H9 (cell line): ENCODE data around the gene ST6GALNAC1. TPM values are rescaled to one million over a fixed set of nuclear protein-coding genes. Genes with fewer than 3 reads are reported as not detected.

Experiments
- DNase-seq: peaks from one replicate; pipeline ENCODE4 v3.0.0-alpha.2; 2017
- H2AFZ ChIP-seq: one replicate; pipeline ENCODE4 v1.6.1; 2013; ENCODE audit warnings: mild to moderate bottlenecking, low read length, control low read depth, moderate library complexity
- H2AK5ac ChIP-seq: 2 replicates; pipeline ENCODE4 v1.6.1; 2013; ENCODE audit warnings: low read length, control low read depth, mixed read lengths; ENCODE audit not compliant: insufficient read length
- H2BK120ac ChIP-seq: one replicate; pipeline ENCODE4 v1.6.1; 2013; ENCODE audit warnings: low read depth, mild to moderate bottlenecking, low read length, control low read depth, inconsistent platforms; ENCODE audit not compliant: poor library complexity, severe bottlenecking
- H2BK12ac ChIP-seq: 2 replicates; pipeline ENCODE4 v1.6.1; 2013; ENCODE audit warnings: low read length, control low read depth, mixed read lengths, low read depth; ENCODE audit not compliant: insufficient read length
- H2BK15ac ChIP-seq: 2 replicates; pipeline ENCODE4 v1.6.1; 2013; ENCODE audit warnings: low read depth, low read length, control low read depth
- H2BK20ac ChIP-seq: one replicate; pipeline ENCODE4 v1.6.1; 2013; ENCODE audit warnings: low read depth, mild to moderate bottlenecking, low read length, control low read depth, inconsistent platforms; ENCODE audit not compliant: poor library complexity, severe bottlenecking
- H2BK5ac ChIP-seq: 2 replicates; pipeline ENCODE4 v1.6.1; 2013; ENCODE audit warnings: low read length, control low read depth, mixed read lengths; ENCODE audit not compliant: insufficient read length
- H3K14ac ChIP-seq: 2 replicates; pipeline ENCODE4 v1.6.1; 2013; ENCODE audit warnings: low read length, control low read depth; ENCODE audit not compliant: insufficient read depth
- H3K18ac ChIP-seq: 2 replicates; pipeline ENCODE4 v1.6.1; 2013; ENCODE audit warnings: low read depth, mild to moderate bottlenecking, mixed read lengths, low read length, control low read depth; ENCODE audit not compliant: insufficient read length
- H3K23ac ChIP-seq: 2 replicates; pipeline ENCODE4 v1.6.1; 2013; ENCODE audit warnings: low read length, control low read depth, mixed read lengths, low read depth; ENCODE audit not compliant: insufficient read length
- H3K23me2 ChIP-seq: 2 replicates; pipeline ENCODE4 v1.6.1; 2013; ENCODE audit warnings: low read depth, mild to moderate bottlenecking, mixed read lengths, low read length, control low read depth; ENCODE audit not compliant: insufficient read length, poor library complexity, severe bottlenecking
- H3K27ac ChIP-seq: 2 replicates; pipeline ENCODE4 v1.5.1; 2013; ENCODE audit warnings: low read length, control low read depth, mixed read lengths, low read depth; ENCODE audit not compliant: insufficient read length
- H3K27me3 ChIP-seq: 2 replicates; pipeline ENCODE4 v1.6.1; 2013; ENCODE audit warnings: low read length, control low read depth, inconsistent platforms; ENCODE audit not compliant: insufficient read depth
- H3K4ac ChIP-seq: 2 replicates; pipeline ENCODE4 v1.6.1; 2013; ENCODE audit warnings: low read depth, mild to moderate bottlenecking, control low read depth, inconsistent platforms, low read length, moderate library complexity
- H3K4me1 ChIP-seq: 2 replicates; pipeline ENCODE4 v1.6.1; 2013; ENCODE audit warnings: low read length, control low read depth, inconsistent platforms; ENCODE audit not compliant: insufficient read depth
- H3K4me2 ChIP-seq: 2 replicates; pipeline ENCODE4 v1.6.1; 2013; ENCODE audit warnings: low read length, control low read depth, mixed read lengths; ENCODE audit not compliant: insufficient read length, insufficient read depth
- H3K56ac ChIP-seq: 2 replicates; pipeline ENCODE4 v1.6.1; 2013; ENCODE audit warnings: low read depth, mild to moderate bottlenecking, mixed read lengths, low read length, control low read depth; ENCODE audit not compliant: insufficient read length
- H3K79me1 ChIP-seq: 2 replicates; pipeline ENCODE4 v1.6.1; 2013; ENCODE audit warnings: low read depth, mild to moderate bottlenecking, moderate library complexity, low read length, control low read depth, inconsistent platforms; ENCODE audit not compliant: insufficient read depth, poor library complexity, severe bottlenecking
- H3K79me2 ChIP-seq: 2 replicates; pipeline ENCODE4 v1.6.1; 2013; ENCODE audit warnings: low read length, control low read depth, inconsistent platforms; ENCODE audit not compliant: insufficient read depth
- H3K9ac ChIP-seq: 2 replicates; pipeline ENCODE4 v1.6.1; 2013; ENCODE audit warnings: low read length, control low read depth, mixed read lengths; ENCODE audit not compliant: insufficient read length; ENCODE audit errors: extremely low read depth
- H3K9me3 ChIP-seq: one replicate; pipeline ENCODE4 v1.6.1; 2013; ENCODE audit warnings: low read depth, low read length, inconsistent platforms; ENCODE audit not compliant: control insufficient read depth
- H3T11ph ChIP-seq: one replicate; pipeline ENCODE4 v1.6.1; 2013; ENCODE audit warnings: mild to moderate bottlenecking, low read length, control low read depth, inconsistent platforms
- H4K20me1 ChIP-seq: one replicate; pipeline ENCODE4 v1.6.1; 2013; ENCODE audit not compliant: control insufficient read depth, insufficient read length, insufficient read depth
- H4K5ac ChIP-seq: 2 replicates; pipeline ENCODE4 v1.6.1; 2013; ENCODE audit warnings: low read depth, mild to moderate bottlenecking, mixed read lengths, low read length, control low read depth; ENCODE audit not compliant: insufficient read length
- H4K8ac ChIP-seq: replicated peaks from 2 replicates; pipeline ENCODE4 v1.6.1; 2013; ENCODE audit warnings: low read length, control low read depth, mixed read lengths, low read depth; ENCODE audit not compliant: insufficient read length
- H4K91ac ChIP-seq: 2 replicates; pipeline ENCODE4 v1.6.1; 2013; ENCODE audit warnings: low read depth, mild to moderate bottlenecking, moderate library complexity, mixed read lengths, low read length, control low read depth; ENCODE audit not compliant: insufficient read length
- H3K27ac Mint-ChIP-seq, 3 experiments: 2 replicates in 2 of 3; 3 replicates in 1 of 3; pipeline ENCODE4 v1.8.0; 2020 to 2021; ENCODE audit warnings: mixed read lengths in 3 of 3, mild to moderate bottlenecking in 1 of 3, moderate library complexity in 1 of 3
- H3K27me3 Mint-ChIP-seq: 2 replicates; pipeline ENCODE4 v1.8.0; 2021; ENCODE audit warnings: low read depth, mild to moderate bottlenecking, moderate library complexity, mixed read lengths
- H3K36me3 Mint-ChIP-seq, 3 experiments: 2 replicates in 2 of 3; 3 replicates in 1 of 3; pipeline ENCODE4 v1.8.0; 2020 to 2021; ENCODE audit warnings: low read depth in 3 of 3, mixed read lengths in 3 of 3; ENCODE audit not compliant: insufficient read depth in 1 of 3
- H3K4me1 Mint-ChIP-seq, 2 experiments: 2 replicates each; pipeline ENCODE4 v1.8.0; 2020; ENCODE audit warnings: mixed read lengths in 2 of 2
- H3K4me3 Mint-ChIP-seq, 2 experiments: 2 replicates in 1 of 2; 3 replicates in 1 of 2; pipeline ENCODE4 v1.8.0; 2020 to 2021; ENCODE audit warnings: mild to moderate bottlenecking in 2 of 2, mixed read lengths in 2 of 2, moderate library complexity in 1 of 2
- H3K9me3 Mint-ChIP-seq, 2 experiments: 2 replicates in 1 of 2; 3 replicates in 1 of 2; pipeline ENCODE4 v1.8.0; 2020; ENCODE audit warnings: mild to moderate bottlenecking in 2 of 2, mixed read lengths in 2 of 2, moderate library complexity in 1 of 2
- WGBS: extraction: QIAGEN DNeasy Blood & Tissue Kit; methylation state at CpG from one replicate; pipeline ENCODE4 v1.1.7; 2013; ENCODE audit warnings: missing lambda C conversion rate, low lambda C conversion rate, mixed read lengths; ENCODE audit not compliant: insufficient read length; ENCODE audit errors: extremely low coverage; 5-methylcytosine and 5-hydroxymethylcytosine counted together
- total RNA-seq: library from RNA; stranded (reverse); gene quantifications from 2 replicates; pipeline ENCODE4 v1.2.1, GENCODE V29; 2021
- TF ChIP-seq, protein P1 (sequence below): fragments of 200-600 bp; sonication (generic); conservative IDR thresholded peaks from 3 replicates; pipeline ENCODE4 v1.8.0; 2021; ENCODE audit warnings: antibody characterized with exemption, mild to moderate bottlenecking

ST6GALNAC1 gene
- total RNA-seq, 1 experiment from 2014 or later, result not detected

DNA sequence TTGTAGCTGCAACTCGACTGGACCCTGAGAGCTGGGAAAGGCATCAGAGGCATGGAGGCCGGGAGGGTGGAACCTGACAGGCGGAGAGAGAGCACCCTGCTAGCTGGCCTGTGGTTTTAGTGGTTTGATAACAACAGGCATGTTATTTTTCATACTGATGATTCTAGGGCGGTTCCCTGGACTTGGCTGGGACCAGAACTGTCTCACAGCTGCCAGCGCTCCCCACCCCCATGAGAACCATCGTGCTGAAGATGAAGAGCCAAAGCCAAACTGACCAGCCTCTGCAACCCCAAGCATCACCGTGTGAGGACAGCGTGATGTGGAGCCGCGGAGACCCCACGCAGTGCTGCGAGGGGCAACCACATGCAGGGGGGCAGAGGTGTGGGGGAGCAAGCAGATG is 38.7 kb upstream of the ST6GALNAC1 start:
- no peaks in the 10 kb centered on the region for H3K27me3 Mint-ChIP-seq
- Histone ChIP-seq H4K20me1 (no peaks in the 10 kb centered on the region), H3K9me3 (no peaks in the 10 kb centered on the region), H3K56ac (peak overlapping the region; percentile 51), H2BK20ac (no peak overlapping the region), H3K4me2 (no peak overlapping the region), H3K9ac (no peak overlapping the region), H3K23me2 (no peaks in the 10 kb centered on the region), H3K4ac (no peak overlapping the region), H2BK5ac (no peak overlapping the region), H3K4me1 (peaks cover 3% of the 10 kb centered on the region; the same call in 1 of the 2 replicates), H4K91ac (peak overlapping the region; percentile 44), H2BK120ac (no peak overlapping the region), H2AK5ac (no peak overlapping the region), H2BK12ac (no peak overlapping the region), H3K79me1 (no peaks in the 10 kb centered on the region), H3K18ac (no peak overlapping the region), H3T11ph (no peak overlapping the region), H2BK15ac (no peak overlapping the region), H4K5ac (no peak overlapping the region), H4K8ac (no peak overlapping the region), H3K27me3 (no peaks in the 10 kb centered on the region), H3K27ac (no peak overlapping the region), H3K14ac (no peak overlapping the region; the same call in 1 of the 2 replicates), H3K79me2 (no peaks in the 10 kb centered on the region), H2AFZ (no peak overlapping the region), H3K23ac (no peak overlapping the region)
- H3K36me3 Mint-ChIP-seq, result peaks cover 0 to 4% (median 0%) of the 10 kb centered on the region in 3 experiments; a peak in 1 of 7 replicates
- H3K4me1 Mint-ChIP-seq, result peaks cover 16 to 33% of the 10 kb centered on the region in 2 experiments
- no peak for DNase-seq
- TF ChIP-seq, protein P1, sequence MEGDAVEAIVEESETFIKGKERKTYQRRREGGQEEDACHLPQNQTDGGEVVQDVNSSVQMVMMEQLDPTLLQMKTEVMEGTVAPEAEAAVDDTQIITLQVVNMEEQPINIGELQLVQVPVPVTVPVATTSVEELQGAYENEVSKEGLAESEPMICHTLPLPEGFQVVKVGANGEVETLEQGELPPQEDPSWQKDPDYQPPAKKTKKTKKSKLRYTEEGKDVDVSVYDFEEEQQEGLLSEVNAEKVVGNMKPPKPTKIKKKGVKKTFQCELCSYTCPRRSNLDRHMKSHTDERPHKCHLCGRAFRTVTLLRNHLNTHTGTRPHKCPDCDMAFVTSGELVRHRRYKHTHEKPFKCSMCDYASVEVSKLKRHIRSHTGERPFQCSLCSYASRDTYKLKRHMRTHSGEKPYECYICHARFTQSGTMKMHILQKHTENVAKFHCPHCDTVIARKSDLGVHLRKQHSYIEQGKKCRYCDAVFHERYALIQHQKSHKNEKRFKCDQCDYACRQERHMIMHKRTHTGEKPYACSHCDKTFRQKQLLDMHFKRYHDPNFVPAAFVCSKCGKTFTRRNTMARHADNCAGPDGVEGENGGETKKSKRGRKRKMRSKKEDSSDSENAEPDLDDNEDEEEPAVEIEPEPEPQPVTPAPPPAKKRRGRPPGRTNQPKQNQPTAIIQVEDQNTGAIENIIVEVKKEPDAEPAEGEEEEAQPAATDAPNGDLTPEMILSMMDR, result no peak
- no peak overlapping the region for H3K4me3 Mint-ChIP-seq
- H3K9me3 Mint-ChIP-seq, result no peaks in the 10 kb centered on the region; a peak in 1 of 5 replicates
- 0 out of 7 replicates have a peak overlapping the region, but pooled peaks of 1 of the 3 experiments have one; percentile 82 for H3K27ac Mint-ChIP-seq
- WGBS, result no CpG with 5 or more reads among the region's 12 CpGs
